ENCODE measurements around the gene MB21D2. TPM values are rescaled to one million over a fixed set of nuclear protein-coding genes. Genes with fewer than 3 reads are reported as not detected.
"Not testable (repeated sequence)": the region's sequence is repeated elsewhere in the genome, so short reads cannot be mapped to it uniquely, and the experiment has no call there.

The MB21D2 gene
- polyA plus RNA-seq, 3 donors = 14.0 to 18.6 (median 15.4) TPM

DNA sequence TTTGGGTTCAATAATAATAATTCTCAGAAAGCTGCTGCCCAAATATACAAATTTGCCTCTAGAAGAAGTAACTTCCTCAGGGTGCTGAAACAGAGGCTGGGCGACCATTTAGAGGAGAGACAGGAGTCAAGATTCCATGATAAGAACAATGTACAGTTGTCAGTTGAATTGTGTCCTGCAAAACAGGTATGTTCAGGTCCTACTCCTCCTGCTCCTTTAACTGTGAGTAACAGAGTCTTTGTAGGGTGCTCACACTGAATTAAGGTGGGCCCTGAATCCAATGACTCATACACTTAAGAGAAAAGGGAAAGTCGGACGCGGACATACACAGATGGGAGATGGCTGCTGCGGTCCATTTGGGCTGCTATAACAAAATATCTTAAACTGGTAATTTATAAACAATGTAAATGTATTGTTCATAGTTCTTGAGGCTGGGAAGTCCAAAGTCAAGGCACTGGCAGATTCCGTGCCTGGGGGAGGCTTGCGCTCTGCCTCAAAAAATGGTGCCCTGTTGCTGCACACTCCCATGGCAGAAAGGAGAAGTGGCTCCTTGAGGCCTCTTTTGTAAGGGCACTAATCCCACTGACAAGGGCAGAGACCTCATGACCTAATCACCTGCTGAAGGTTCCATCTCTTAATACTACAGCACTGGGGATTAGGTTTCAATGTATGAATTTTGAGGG is 55.1 kb downstream of the MB21D2 start:
- DNase-seq = no peak

DNA sequence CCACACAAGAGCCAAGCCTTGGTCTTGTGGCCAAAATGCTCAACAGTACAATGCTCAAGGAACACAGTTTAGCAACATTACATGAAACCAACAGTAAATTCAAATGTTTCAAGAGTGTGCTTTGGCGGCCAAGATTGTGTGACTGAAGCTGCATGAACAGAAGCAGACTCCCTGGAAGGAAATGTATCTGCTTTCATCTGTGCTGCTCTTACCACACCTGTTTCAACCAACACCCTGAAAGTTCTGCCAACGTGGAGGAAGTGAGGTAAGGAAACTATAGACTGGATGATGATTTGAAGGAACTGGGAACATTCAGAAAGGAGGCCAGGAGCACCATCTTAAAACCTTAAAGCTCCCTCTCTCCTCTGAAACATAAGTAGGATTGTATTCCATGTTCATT is 55.7 kb downstream of the MB21D2 start:
- DNase-seq = no peak

DNA sequence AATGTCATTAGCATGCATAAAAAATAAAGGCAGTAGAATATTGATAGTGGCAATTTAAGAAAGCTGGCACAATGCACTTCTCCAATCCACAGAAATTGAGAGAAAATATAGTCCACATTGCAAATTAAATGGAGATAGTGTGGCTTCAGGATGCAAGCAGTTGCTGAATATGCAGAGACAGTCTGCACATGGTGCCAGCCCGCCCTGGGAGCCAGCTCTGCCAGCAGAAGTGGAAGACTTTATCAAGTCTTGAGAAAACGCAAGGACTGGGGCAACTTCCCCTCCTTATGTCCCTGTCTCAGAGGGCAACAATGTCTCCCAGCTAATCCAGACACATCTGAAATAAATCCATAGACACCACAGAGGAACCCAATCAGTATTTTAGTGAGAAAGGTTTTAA is 57.2 kb downstream of the MB21D2 start:
- no peak for DNase-seq

- no peak for DNase-seq
These were observed 58.6 kb downstream of the MB21D2 start for GRCh38 chr3:192858849-192859585.

GRCh38 chr3:192857260-192857661 is 60.4 kb downstream of the MB21D2 start:
- no peak for DNase-seq

- DNase-seq = no peak
These were observed 62.2 kb downstream of the MB21D2 start for GRCh38 chr3:192855434-192855833.

- DNase-seq = no peak
These were observed 65.8 kb downstream of the MB21D2 start for GRCh38 chr3:192851821-192852372.

- no peak for DNase-seq
These were observed 67.1 kb downstream of the MB21D2 start for GRCh38 chr3:192850451-192850981.

- DNase-seq = not testable (repeated sequence)
These were observed 67.8 kb downstream of the MB21D2 start for GRCh38 chr3:192849821-192850220.

DNA sequence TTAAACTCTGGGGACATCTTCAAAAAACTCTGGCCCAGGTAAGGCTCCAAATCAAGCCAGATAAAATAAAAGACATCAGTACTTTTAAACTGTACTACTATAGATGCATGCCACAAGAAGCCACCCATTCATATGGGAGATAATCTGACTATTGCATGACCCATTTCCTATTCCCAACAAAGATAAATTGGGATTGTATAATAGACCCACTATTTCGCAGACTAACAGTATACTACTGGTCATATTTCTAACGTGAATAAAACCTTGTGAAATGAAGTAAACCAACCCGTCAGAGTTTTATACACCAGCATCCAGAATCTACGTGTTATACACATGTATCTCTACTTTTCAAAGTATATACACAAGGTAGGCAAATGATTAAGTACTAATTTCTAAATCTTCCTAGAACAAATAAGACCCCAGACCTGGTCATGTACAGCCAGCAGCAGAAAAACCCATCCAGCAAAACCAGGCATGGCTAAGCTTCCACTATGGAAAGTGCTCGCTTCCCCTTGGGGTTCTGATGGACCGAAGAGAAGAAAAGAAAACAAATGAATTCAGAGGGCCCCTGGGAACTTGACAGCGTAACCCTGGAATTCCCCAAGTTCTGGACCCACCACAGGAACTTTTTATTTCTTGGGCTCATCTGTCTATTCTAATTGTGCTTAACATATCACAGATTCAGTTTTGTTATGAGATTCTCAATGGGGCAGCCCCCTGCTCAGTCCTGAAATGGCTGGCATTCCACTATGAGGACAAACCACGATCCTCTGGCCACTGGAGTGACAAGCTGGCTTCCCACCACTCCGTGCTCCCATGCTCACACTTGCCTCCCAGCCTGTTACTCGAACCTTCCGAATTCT is 69.1 kb downstream of the MB21D2 start:
- DNase-seq = no peak

GRCh38 chr3:192847941-192848340 is 69.7 kb downstream of the MB21D2 start:
- DNase-seq = no peak

- no peak for DNase-seq
These were observed 72.2 kb downstream of the MB21D2 start for GRCh38 chr3:192845526-192845855.

DNA sequence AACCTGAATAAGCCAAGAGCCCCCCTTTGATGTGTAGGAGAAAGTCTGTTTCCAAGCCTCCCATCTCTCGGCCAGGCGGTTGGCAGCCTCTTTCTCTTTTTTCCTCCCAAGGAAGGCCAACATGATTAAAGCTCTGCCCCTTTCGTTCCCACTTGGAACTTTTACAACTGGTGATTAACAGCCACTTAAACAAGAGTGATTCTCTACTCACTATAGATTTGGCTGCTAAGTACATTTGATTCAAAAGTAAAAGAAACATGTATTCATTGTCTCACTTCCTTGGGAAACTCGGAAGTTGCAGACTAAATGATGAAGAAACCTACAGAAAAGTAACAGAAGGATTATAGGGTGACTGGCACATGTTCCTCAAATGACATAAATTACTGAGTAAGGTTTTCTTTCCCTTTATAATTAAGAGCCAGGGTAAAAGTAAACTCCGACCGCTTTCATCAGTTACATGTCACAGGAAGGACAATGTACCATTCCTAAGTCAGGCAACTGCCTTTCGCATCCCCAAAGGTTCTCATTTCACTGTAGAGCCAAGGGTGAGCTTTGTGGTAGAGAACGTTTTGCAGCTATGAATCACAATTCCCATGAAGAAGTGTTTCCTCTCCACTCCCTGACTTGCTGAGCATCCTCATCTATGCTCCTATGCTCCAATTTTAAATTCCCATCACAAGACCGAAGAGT is 72.7 kb downstream of the MB21D2 start:
- no peak for DNase-seq

- DNase-seq = no peak
These were observed 73.2 kb downstream of the MB21D2 start for GRCh38 chr3:192844486-192844765.

- DNase-seq = no peak
These were observed 73.8 kb downstream of the MB21D2 start for GRCh38 chr3:192843723-192844485.

- DNase-seq = no peak
These were observed 74.5 kb downstream of the MB21D2 start for GRCh38 chr3:192843119-192843518.

GRCh38 chr3:192842711-192843110 is 74.9 kb downstream of the MB21D2 start:
- no peak for DNase-seq

- DNase-seq = no peak
These were observed 75.5 kb downstream of the MB21D2 start for GRCh38 chr3:192842138-192842537.

GRCh38 chr3:192841428-192841827 is 76.2 kb downstream of the MB21D2 start:
- DNase-seq = no peak

DNA sequence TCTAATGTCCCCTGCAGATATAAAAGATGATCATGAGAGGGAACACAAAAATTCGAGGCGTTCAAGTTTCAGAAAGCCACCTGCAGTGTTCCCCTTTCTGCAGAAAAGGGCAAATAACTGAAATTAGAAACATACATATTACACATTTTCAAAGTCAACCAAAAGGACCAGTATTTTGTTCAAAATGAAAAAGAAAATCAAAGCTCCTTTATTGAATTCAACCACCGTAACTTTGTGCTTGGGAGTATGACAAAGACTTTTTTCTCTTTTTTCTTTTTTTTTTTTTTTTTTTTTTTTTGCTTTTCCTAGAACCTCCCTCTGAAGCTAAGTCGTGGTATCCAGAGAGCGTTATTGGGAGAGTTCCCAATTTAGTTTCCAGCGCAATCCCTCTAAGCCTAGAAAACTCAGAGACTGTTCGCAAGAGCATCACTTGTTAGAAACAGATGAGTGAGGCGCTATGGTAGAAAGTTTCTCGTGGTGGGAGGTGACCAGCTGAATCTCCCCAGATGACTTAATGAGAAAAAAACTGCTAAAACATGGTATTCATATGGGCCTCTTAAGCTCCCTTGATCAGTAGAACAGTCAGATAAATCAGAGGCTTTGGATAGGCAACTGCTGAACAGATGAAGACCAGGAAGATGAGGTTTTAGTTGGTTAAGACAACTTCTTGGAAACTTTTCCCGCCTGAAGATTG is 77.4 kb downstream of the MB21D2 start:
- DNase-seq = no peak

Measured in renal pelvis (tissue), 4 donors.